ENCODE data around the gene FBXL2. TPM values are rescaled to one million over a fixed set of nuclear protein-coding genes. Genes with fewer than 3 reads are reported as not detected.

The FBXL2 gene
- total RNA-seq: 14.8 and 16.5 TPM in 2 replicates

DNA sequence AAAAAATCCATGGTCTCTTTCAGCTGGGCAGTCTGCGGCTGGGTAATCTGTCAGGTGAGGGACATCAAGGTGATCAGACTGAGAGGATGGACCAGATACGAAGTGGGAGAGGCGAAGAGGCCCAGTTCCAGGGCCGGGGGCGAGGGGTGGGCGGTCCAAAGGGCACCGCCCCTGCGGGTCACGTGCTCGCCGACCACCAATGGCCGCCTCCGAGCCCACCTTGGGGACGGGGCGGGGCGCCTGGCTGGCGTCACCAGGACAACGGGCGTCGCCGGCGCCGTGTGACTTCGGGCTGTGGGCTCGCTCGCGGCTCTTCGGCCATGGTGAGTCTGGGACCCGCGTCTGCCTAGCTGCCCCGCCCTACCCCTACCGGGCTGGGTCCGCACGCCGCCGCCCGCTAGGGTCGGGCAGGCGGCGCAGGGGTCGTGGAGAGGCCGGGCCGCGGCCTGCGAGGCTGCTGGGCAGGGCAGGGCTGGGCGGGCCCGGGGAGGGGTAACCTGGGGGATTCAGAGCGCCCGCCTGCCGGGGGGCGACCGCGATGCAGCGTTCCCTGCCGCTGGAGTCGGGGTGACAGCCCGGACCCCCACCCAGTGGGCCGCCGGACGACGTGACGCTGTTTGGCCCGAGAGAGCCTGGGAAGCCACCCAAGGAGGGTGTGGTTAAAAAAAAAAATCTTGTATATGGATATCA, at the start of gene FBXL2:
Gene FBXL2, plus strand, starts transcription at position 250 of the 690 bp plus-strand sequence. Its CDS starts 71 bp downstream, at position 321.

Other genes starting within 250 kb of the FBXL2 start
- 57.5 and 69.1 TPM in 2 replicates for gene GLB1, start 180.3 kb upstream of the FBXL2 start, total RNA-seq
- 2.5 and 2.8 TPM in 2 replicates for gene TMPPE, start 180.3 kb upstream of the FBXL2 start, total RNA-seq
- 204 and 253 TPM in 2 replicates for gene CRTAP, start 163.4 kb upstream of the FBXL2 start, total RNA-seq
- gene SUSD5, start 58.6 kb upstream of the FBXL2 start, total RNA-seq: 3.9 and 5.7 TPM in 2 replicates
- 25.8 and 33.6 TPM in 2 replicates for gene UBP1, start 163.0 kb downstream of the FBXL2 start, total RNA-seq